CD14-positive monocyte (primary cell): Measurements from ENCODE around the gene CHRDL2. TPM values are rescaled to one million over a fixed set of nuclear protein-coding genes. Genes with fewer than 3 reads are reported as not detected.

Source experiments
- DNase-seq, 3 donors: peaks; one replicate each; pipeline ENCODE4 v3.0.0-alpha.2; 2011 to 2022
- H2AFZ ChIP-seq: 2 replicates; pipeline ENCODE4 v1.6.0; 2012; ENCODE audit warnings: mild to moderate bottlenecking, low read depth, low read length, inconsistent platforms; ENCODE audit not compliant: insufficient read depth, poor library complexity, severe bottlenecking
- H3K27ac ChIP-seq, 2 donors: 1 replicate in 1 of 2; 2 replicates in 1 of 2; pipeline ENCODE4 v1.5.1; 2012 to 2013; ENCODE audit warnings: low read length in 2 of 2, control low read depth in 1 of 2, inconsistent platforms in 1 of 2, low read depth in 1 of 2, mild to moderate bottlenecking in 1 of 2
- H3K27me3 ChIP-seq, 2 donors: one replicate each; pipeline versions ENCODE4 v1.6.0 to v1.6.1; 2011 to 2013; ENCODE audit warnings: low read length in 2 of 2; ENCODE audit not compliant: control insufficient read depth in 2 of 2, insufficient read depth in 2 of 2
- H3K36me3 ChIP-seq, 2 donors: replicated peaks in 1 of 2; 1 replicate in 1 of 2; 2 replicates in 1 of 2; pipeline versions ENCODE4 v1.5.1 to v1.6.1; 2012 to 2013; ENCODE audit warnings: low read length in 2 of 2, control low read depth in 1 of 2, inconsistent platforms in 1 of 2, mild to moderate bottlenecking in 1 of 2; ENCODE audit not compliant: insufficient read depth in 2 of 2, control insufficient read depth in 1 of 2
- H3K4me1 ChIP-seq, 2 donors: 1 replicate in 1 of 2; 2 replicates in 1 of 2; pipeline versions ENCODE4 v1.5.1 to v1.6.1; 2012 to 2013; ENCODE audit warnings: low read length in 2 of 2, control low read depth in 1 of 2, inconsistent platforms in 1 of 2, mild to moderate bottlenecking in 1 of 2, moderate library complexity in 1 of 2; ENCODE audit not compliant: insufficient read depth in 2 of 2, control insufficient read depth in 1 of 2
- H3K4me2 ChIP-seq: replicated peaks from 2 replicates; pipeline ENCODE3; 2012; ENCODE audit warnings: low read length, moderate library complexity, mild to moderate bottlenecking; ENCODE audit not compliant: poor library complexity, severe bottlenecking; ENCODE audit errors: extremely low read depth
- H3K4me3 ChIP-seq, 3 experiments: fragments of 200-600 bp in 1 of 3; sonication (generic) in 1 of 3; replicated peaks in 1 of 3; 1 replicate in 2 of 3; 2 replicates in 1 of 3; pipeline ENCODE4 v1.5.1; 2011 to 2013; ENCODE audit warnings: low read length in 3 of 3, mild to moderate bottlenecking in 3 of 3, control low read depth in 2 of 3, low read depth in 2 of 3, inconsistent platforms in 1 of 3, moderate library complexity in 1 of 3
- H3K79me2 ChIP-seq: 2 replicates; pipeline ENCODE4 v1.6.0; 2012; ENCODE audit warnings: mild to moderate bottlenecking, control low read depth, inconsistent platforms, low read length, moderate library complexity; ENCODE audit not compliant: insufficient read depth
- H3K9ac ChIP-seq: 2 replicates; pipeline ENCODE4 v1.6.0; 2017; ENCODE audit warnings: low read length, mild to moderate bottlenecking; ENCODE audit not compliant: insufficient read depth, poor library complexity, severe bottlenecking
- H3K9me3 ChIP-seq, 2 donors: replicated peaks in 1 of 2; 1 replicate in 1 of 2; 2 replicates in 1 of 2; pipeline versions ENCODE4 v1.5.1 to v1.6.1; 2012 to 2013; ENCODE audit warnings: low read length in 2 of 2, control low read depth in 1 of 2; ENCODE audit not compliant: control insufficient read depth in 1 of 2, insufficient read depth in 1 of 2
- H4K20me1 ChIP-seq: 2 replicates; pipeline ENCODE4 v1.6.0; 2012; ENCODE audit warnings: mild to moderate bottlenecking, low read length, control low read depth, moderate library complexity; ENCODE audit not compliant: insufficient read depth
- H3K27ac Mint-ChIP-seq, 7 donors: one replicate each; pipeline ENCODE4 v1.8.0; 2020; ENCODE audit warnings: mild to moderate bottlenecking in 7 of 7, mixed read lengths in 7 of 7, moderate library complexity in 6 of 7, inconsistent platforms in 2 of 7
- H3K27me3 Mint-ChIP-seq, 3 donors: one replicate each; pipeline ENCODE4 v1.8.0; 2021 to 2022; ENCODE audit warnings: low read depth in 3 of 3, mild to moderate bottlenecking in 3 of 3, mixed read lengths in 3 of 3, moderate library complexity in 3 of 3, inconsistent platforms in 1 of 3
- H3K36me3 Mint-ChIP-seq, 2 donors: one replicate each; pipeline ENCODE4 v1.8.0; 2020; ENCODE audit warnings: mixed read lengths in 2 of 2, inconsistent platforms in 1 of 2, mild to moderate bottlenecking in 1 of 2
- H3K4me1 Mint-ChIP-seq: one replicate; pipeline ENCODE4 v1.8.0; 2020; ENCODE audit warnings: mild to moderate bottlenecking, mixed read lengths
- H3K4me3 Mint-ChIP-seq, 2 donors: one replicate each; pipeline ENCODE4 v1.8.0; 2020; ENCODE audit warnings: mild to moderate bottlenecking in 2 of 2, mixed read lengths in 2 of 2, moderate library complexity in 1 of 2
- H3K9me3 Mint-ChIP-seq, 7 donors: one replicate each; pipeline ENCODE4 v1.8.0; 2020 to 2022; ENCODE audit warnings: mixed read lengths in 7 of 7, mild to moderate bottlenecking in 6 of 7, moderate library complexity in 6 of 7, inconsistent platforms in 2 of 7
- CTCF ChIP-seq: fragments of 200-600 bp; IDR thresholded peaks from one replicate; pipeline ENCODE4 v1.8.0; 2022; ENCODE audit warnings: antibody characterized with exemption, mild to moderate bottlenecking
- WGBS: methylation state at CpG from one replicate; pipeline ENCODE4 v1.1.5; 2013; ENCODE audit warnings: missing lambda C conversion rate; ENCODE audit not compliant: insufficient coverage; 5-methylcytosine and 5-hydroxymethylcytosine counted together
- intact Hi-C, 2 donors: fragments of 100-400 bp; cut with micrococcal nuclease; formaldehyde crosslinking; loops; one replicate each; pipeline versions ENCODE4 v1.15.0 to v1.15.1; 2023
- polyA plus RNA-seq, 3 donors: library from polyadenylated mRNA; depleted of rRNA in 1 of 3; unstranded in 2 of 3; stranded (reverse) in 1 of 3; fragments of 300-500 nt in 2 of 3; fragments of >200 nt in 1 of 3; fragmentation: Illumina TruSeq in 2 of 3; gene quantifications; 1 replicate in 2 of 3; 2 replicates in 1 of 3; pipeline ENCODE4 v1.2.3, GENCODE V29; 2012 to 2021

Gene CHRDL2
- polyA plus RNA-seq, 3 donors: not detected

GRCh38 chr11:74707602-74708510, 23.4 kb downstream of the CHRDL2 start:
- H3K27me3 ChIP-seq: no peaks in the 10 kb centered on the region
- no peaks in the 10 kb centered on the region for H3K9me3 ChIP-seq
- no peak overlapping the region for H3K4me2 ChIP-seq
- H3K4me1 Mint-ChIP-seq: no peaks in the 10 kb centered on the region
- H3K36me3 Mint-ChIP-seq: no peaks in the 10 kb centered on the region
- DNase-seq: no peak
- no peak overlapping the region for H3K27ac Mint-ChIP-seq
- H3K9ac ChIP-seq: no peak overlapping the region
- peaks cover 0 to 2% (median 1%) of the 10 kb centered on the region in 3 donors for H3K27me3 Mint-ChIP-seq
- H3K27ac ChIP-seq: no peak overlapping the region
- H3K4me1 ChIP-seq: no peaks in the 10 kb centered on the region
- no peak overlapping the region for H3K4me3 ChIP-seq
- no peak overlapping the region for H2AFZ ChIP-seq
- H3K9me3 Mint-ChIP-seq: no peaks in the 10 kb centered on the region
- H3K4me3 Mint-ChIP-seq: no peak overlapping the region
- WGBS: 89% methylated on average over 10 of the region's 10 CpGs
- no peak for TF ChIP-seq CTCF
- no peaks in the 10 kb centered on the region for H3K79me2 ChIP-seq
- no peaks in the 10 kb centered on the region for H3K36me3 ChIP-seq
- intact Hi-C loops: no loop called here
- no peaks in the 10 kb centered on the region for H4K20me1 ChIP-seq

- Histone ChIP-seq H3K4me3 (no peak overlapping the region), H2AFZ (no peak overlapping the region), H3K9ac (no peak overlapping the region), H3K27me3 (no peaks in the 10 kb centered on the region), H3K36me3 (no peaks in the 10 kb centered on the region), H3K79me2 (no peaks in the 10 kb centered on the region), H3K27ac (no peak overlapping the region), H3K4me2 (no peak overlapping the region), H3K4me1 (no peaks in the 10 kb centered on the region), H4K20me1 (no peaks in the 10 kb centered on the region), H3K9me3 (no peaks in the 10 kb centered on the region)
- no peaks in the 10 kb centered on the region for H3K4me1 Mint-ChIP-seq
- H3K36me3 Mint-ChIP-seq: no peaks in the 10 kb centered on the region
- WGBS: 100% methylated on average over 3 of the region's 3 CpGs
- peaks cover 0 to 2% (median 1%) of the 10 kb centered on the region in 3 donors for H3K27me3 Mint-ChIP-seq
- H3K4me3 Mint-ChIP-seq: no peak overlapping the region
- intact Hi-C loops: no loop called here
- no peak overlapping the region for H3K27ac Mint-ChIP-seq
- no peaks in the 10 kb centered on the region for H3K9me3 Mint-ChIP-seq
- no peak for DNase-seq
- no peak for TF ChIP-seq CTCF
Observed at GRCh38 chr11:74707182-74707581, 24.0 kb downstream of the CHRDL2 start.
